GM19193 (cell line): ENCODE measurements around the gene NPTN.

Experiments used
- POLR2A ChIP-seq: IDR thresholded peaks from 4 replicates; pipeline ENCODE4 v1.6.1; 2011; ENCODE audit not compliant: insufficient read depth, insufficient read length; ENCODE audit errors: extremely low read depth

The NPTN gene

GRCh38 chr15:73570355-73571032 is 62.7 kb downstream of the NPTN start:
- no peak for TF ChIP-seq POLR2A

GRCh38 chr15:73569361-73569760 is 63.8 kb downstream of the NPTN start:
- TF ChIP-seq POLR2A: no peak

GRCh38 chr15:73568564-73569280 is 64.5 kb downstream of the NPTN start:
- no peak for TF ChIP-seq POLR2A

DNA sequence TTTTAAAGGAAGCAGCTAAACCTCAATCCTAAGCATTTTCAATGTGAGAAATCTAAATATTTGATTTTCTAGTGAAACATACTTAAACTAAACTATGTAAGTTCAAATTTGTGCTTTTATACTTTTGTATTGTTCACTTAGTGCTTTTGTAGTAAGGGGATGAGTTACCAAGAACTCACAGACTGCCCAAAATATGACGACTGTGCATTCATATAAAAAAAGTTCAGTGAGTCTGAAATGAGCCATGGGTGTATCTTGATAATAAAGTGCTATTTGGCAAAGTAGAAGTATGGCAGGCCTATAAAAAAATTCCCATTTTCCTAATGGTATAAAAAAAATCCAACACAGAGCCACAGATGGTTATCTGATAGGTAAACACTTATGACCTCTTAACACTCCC is 66.2 kb downstream of the NPTN start:
- no peak for TF ChIP-seq POLR2A

GRCh38 chr15:73564255-73564654 is 68.9 kb downstream of the NPTN start:
- TF ChIP-seq POLR2A: no peak

- no peak for TF ChIP-seq POLR2A
Measured at GRCh38 chr15:73560501-73561117, 72.6 kb downstream of the NPTN start.

GRCh38 chr15:73558529-73558928 is 74.7 kb downstream of the NPTN start:
- no peak for TF ChIP-seq POLR2A

DNA sequence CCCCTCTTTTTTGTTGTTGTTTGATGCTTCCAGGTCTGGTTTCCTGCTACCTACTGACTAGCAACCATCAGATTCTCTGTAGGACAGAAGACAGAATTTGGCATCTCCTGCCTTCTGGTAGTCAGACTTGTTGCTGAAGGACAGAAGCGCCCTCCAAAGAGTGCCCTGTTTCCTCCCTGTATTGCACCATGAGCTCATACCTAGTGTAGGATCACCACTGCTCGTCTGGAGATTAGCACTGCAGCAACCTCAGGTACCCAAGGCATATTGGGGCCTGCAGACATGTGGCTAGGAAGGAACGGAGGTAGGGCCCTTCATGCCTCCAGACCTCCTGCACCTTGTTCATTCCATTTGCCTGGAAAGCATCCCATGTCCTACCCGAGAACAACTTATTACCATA is 78.1 kb downstream of the NPTN start:
- TF ChIP-seq POLR2A: no peak

GRCh38 chr15:73550190-73550589 is 83.0 kb downstream of the NPTN start:
- no peak for TF ChIP-seq POLR2A

DNA sequence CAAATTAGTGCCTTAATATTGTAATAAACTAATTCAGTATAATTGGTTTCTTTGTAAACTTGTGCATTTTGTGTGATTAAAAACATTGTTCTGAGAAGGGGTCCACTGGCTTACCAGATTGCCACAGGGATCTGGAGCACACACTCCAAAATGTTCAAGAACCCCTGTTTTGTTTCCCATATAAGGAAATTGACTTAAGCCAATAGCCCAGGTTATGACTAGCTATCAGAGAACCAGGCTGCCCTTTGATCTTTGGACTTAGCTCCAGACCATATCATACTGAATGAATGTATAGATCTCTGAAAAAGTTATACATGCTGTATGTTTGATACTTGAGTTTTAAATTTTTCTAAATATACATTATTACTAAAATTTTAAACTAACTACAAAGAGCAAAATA is 91.7 kb downstream of the NPTN start:
- TF ChIP-seq POLR2A: no peak

DNA sequence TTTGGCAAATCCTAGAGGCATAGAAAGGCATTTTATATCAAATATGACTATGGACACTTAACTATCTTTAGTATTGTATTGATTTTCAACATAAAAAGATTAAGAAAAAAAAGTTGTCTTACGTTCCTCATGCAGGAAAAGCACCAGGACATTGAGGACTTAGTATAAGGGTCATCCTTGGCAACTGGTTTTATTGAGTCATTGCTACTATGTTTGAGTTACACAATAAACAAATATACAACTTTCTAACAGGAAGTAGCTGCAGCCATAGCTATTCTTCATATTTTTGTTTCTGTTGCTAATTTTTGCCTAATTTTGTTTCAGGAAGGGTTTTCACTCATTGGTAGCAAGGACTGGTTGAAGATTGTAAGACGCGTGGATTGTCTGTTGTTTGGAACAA is 93.0 kb downstream of the NPTN start:
- no peak for TF ChIP-seq POLR2A

DNA sequence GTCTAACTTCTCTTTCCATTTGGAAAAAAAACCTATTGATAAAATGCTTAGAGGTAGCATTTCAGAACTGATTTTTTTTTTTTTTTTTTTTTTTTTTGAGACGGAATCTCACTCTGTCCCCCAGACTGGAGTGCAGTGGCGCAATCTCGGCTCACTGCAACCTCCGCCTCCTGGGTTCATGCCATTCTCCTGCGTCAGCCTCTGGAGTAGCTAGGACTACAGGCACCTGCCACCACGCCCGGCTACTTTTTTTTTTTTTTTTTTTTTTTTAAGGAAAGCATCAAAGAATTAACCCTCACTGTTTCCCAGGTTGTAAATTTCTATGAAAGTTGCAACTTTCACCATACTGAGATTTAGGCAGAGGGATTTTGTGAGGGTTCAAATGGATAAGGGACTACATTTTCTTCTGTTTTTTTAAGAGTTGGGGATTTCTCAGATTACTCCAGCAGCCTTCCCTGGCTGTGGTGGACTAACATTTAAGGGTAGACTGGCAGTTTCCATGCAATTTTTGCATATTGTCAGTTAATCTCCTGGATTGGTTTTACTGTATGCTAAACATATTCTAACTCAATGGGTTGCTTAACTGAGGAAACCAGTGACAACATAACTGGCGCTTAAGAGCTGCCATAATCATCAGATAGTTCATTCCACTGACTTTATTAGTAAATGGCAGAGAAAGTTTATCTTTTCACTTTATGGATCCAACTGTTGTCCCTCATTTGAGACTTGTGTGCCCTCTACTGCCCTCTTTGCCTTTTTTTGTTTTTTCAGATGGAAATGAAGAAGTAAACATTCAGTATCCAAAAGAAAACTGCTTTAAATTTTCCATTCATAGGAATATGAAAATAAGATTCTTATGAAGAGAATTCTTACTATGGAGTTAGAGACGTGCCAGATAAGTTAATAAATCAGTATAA is 93.7 kb downstream of the NPTN start:
- TF ChIP-seq POLR2A: no peak

GRCh38 chr15:73538563-73539211 is 94.5 kb downstream of the NPTN start:
- TF ChIP-seq POLR2A: no peak

GRCh38 chr15:73538123-73538522 is 95.1 kb downstream of the NPTN start:
- no peak for TF ChIP-seq POLR2A
